ENCODE results near the gene LRRTM2.
"Not testable (repeated sequence)": the region's sequence is repeated elsewhere in the genome, so short reads cannot be mapped to it uniquely, and the experiment has no call there.

The LRRTM2 gene, protein sequence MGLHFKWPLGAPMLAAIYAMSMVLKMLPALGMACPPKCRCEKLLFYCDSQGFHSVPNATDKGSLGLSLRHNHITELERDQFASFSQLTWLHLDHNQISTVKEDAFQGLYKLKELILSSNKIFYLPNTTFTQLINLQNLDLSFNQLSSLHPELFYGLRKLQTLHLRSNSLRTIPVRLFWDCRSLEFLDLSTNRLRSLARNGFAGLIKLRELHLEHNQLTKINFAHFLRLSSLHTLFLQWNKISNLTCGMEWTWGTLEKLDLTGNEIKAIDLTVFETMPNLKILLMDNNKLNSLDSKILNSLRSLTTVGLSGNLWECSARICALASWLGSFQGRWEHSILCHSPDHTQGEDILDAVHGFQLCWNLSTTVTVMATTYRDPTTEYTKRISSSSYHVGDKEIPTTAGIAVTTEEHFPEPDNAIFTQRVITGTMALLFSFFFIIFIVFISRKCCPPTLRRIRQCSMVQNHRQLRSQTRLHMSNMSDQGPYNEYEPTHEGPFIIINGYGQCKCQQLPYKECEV

DNA sequence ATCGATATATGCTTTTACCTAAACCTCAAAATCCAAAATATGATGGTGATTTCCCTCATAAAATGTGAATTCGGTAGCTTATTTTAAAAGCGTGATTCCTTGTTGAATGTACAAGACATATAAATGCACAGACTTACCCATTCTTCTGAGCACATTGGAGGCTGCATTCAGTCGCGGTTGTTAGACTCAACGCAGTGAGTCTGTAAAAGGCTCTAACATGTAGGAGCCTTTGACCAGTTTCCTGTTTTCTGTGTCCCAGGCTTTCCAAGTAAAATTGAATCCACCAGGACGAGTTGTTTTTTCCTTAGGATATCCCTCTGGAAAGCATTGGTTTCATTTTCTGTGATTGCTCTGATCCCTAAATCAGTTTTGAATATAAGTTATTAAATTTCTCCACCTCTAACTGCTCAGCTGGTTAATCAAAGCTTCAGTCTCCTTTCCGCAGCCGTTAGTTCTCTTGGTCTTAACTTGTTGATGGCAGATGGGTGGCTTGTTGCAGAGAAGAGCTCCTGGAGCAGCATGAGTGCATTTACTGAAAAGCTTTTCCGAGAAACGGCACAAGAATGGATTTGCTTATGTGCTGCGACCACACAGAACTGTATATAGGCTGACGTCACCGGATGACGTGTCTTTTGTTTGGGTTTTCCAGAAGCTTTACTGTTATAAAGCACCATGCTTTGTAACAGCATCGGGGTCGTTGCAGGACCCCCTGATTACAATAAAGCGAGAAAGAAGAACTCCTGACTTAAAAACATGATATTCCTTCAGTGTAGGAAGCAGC lies at the start of gene LRRTM2:
Gene LRRTM2, minus strand, starts transcription at position 565 of the 781 bp plus-strand sequence. Its CDS starts 424 bp downstream, at position 141.
- no peak for DNase-seq

DNA sequence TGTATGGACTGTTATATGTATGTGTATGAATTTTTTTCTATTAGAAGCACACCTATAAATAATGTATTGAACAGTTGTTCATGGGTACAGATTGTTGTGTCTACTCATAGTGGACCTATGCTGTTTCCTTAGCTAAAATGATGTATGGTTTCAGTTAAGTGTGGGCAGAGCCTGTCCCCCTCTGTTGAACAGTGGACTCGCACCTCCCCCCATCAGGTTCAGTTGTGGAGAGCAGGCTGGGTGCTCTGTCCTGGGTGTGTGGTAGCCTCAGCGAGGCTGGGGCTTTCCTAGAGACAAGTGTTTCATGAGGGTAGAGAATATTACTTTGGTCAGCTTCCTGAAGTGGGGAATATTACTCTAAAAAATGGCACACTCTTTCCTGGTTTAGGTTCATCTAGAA lies 47.4 kb upstream of the LRRTM2 start:
- no peak for DNase-seq

DNA sequence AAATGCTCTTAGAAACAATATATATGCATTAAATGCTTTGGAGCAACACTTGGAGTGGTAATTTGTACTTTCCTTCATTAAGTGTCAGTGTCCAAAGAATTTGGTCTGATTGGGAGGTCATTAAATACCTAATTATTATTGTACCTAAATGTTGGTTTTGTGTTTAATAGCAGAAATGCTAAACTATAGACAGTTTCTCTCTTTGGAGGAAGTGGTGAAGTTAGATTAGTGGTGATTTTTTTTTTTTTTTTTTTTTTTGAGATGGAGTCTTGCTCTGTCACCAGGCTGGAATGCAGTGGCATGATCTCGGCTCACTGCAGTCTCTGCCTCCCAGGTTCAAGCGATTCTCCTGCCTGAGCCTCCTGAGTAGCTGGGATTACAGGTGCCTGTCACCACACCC lies 46.2 kb upstream of the LRRTM2 start:
- not testable (repeated sequence) for DNase-seq

GRCh38 chr5:138920181-138920580 lies 45.0 kb upstream of the LRRTM2 start:
- no peak for DNase-seq

DNA sequence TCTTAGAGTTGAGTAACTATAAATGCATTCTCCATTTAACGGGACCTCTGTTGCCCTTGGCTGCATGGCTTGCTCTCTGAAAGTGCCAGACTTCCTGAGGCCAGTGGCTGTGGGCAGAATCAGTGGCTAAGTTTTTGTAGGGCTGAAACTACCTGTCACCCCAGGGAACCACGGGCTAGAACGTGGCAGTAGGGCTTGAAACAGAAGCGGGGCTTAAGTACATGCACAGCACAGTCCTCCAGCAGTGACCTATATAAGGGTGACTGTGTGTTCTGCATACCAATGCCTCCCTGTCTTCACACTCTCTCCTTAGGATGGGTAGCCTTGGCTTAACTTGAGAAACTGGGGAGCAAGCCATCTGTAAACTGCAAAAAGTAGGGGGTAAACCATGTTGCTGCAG lies 43.6 kb upstream of the LRRTM2 start:
- DNase-seq = no peak

DNA sequence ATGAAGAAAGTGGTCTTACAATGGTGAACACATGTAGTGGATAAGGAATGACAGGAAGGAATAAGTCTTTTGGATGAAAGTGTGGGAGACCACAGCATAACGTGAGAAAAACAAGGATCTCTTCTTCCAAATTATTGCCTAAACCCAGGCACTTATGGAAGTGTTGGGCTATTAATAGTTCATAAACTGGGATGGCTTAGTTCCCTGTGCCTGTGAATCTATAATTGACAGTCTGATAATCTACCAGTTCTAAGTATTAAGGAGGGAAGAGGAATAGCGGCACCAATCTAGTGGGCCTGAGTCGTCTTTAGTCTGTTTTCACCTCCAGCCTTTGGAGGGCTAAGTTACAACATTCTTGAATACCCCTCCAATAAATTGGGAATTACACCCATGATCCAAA lies 39.2 kb upstream of the LRRTM2 start:
- no peak for DNase-seq

- no peak for DNase-seq
Observed at GRCh38 chr5:138913773-138914172, 38.6 kb upstream of the LRRTM2 start.

GRCh38 chr5:138912093-138912492 lies 37.0 kb upstream of the LRRTM2 start:
- DNase-seq = no peak

DNA sequence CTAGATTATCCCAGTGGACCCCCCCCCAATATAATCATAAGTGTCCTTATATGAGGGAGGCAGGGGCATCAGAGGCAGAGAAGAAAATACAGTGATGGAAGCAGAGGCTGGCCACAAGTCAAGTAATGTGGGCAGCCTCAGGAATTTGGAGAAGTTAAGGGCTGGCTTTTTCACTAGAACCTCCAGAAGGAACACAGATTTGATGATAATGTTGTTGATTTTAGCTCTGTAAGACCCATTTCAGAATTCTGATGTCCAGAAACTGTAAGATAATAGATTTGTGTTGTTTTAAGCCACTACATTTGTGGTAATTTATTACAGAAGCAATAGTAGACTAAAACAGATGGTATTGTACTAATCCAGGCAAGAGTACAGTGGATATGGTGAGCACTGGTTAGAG lies 36.3 kb upstream of the LRRTM2 start:
- no peak for DNase-seq

- no peak for DNase-seq
Observed at GRCh38 chr5:138910546-138911185, 35.5 kb upstream of the LRRTM2 start.

DNA sequence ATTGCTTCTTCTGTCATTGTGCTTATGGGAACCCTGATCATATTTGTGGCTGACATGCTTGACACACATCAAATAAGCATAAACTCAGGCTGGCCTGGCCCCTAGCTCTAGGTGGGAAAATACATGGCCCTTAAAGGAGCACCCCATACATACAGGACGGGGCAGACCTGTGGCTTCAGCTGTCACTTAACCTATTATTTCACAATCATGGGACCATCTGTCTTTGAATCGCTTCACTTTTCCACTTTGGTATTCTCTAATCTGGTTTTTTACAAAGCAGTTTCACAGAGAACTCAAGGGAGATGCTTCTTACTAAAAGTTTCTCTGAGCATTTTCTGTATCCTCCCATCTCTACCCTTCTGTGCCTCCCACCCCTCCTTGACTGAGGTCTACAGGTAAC lies 34.6 kb upstream of the LRRTM2 start:
- no peak for DNase-seq

GRCh38 chr5:138905541-138905940 lies 30.4 kb upstream of the LRRTM2 start:
- no peak for DNase-seq

- no peak for DNase-seq
Observed at GRCh38 chr5:138903130-138903775, 28.1 kb upstream of the LRRTM2 start.

- no peak for DNase-seq
Observed at GRCh38 chr5:138901716-138902115, 26.6 kb upstream of the LRRTM2 start.

GRCh38 chr5:138900281-138900965 lies 25.3 kb upstream of the LRRTM2 start:
- peak; percentile 12 for DNase-seq

DNA sequence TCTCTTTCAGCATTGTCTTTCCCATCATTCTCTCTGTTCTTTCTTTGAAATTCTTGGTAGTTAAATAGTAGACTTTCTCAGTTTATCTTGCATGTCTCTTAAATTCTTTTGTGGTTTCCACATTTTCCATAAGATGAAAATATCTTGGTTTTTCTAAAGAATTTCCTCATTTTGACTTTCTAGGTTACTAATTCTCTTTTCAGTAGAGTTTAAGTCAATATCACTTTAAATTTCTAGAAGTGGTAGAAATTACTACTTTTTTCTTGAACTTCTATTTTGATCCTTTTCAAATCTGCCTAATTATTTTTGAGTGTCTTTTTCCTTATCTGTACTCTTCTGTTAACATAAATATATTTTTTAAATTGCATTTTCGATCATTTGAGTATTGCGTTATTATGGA lies 23.6 kb upstream of the LRRTM2 start:
- DNase-seq = no peak

GRCh38 chr5:138898299-138898698 lies 23.2 kb upstream of the LRRTM2 start:
- DNase-seq = no peak

DNA sequence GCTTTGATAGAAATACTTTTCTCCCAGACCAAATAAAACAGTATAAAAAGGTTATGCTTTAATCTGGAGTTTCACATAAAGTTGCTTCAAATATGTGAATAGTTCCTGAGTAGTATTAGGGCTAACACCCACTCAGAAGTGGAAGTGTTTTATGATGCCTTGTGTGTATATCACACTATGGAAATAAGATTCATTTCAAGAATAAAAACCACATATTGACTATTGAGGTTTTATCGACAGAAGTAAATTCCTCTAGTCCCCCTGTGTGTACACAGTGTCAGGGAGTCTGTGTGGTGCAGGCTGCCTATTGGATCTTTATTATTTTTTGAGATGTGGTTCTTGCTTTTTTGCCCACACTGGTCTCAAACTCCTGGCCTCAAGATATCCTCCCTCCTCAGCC lies 20.8 kb upstream of the LRRTM2 start:
- DNase-seq = no peak

- no peak for DNase-seq
Observed at GRCh38 chr5:138890644-138891043, 15.5 kb upstream of the LRRTM2 start.

DNA sequence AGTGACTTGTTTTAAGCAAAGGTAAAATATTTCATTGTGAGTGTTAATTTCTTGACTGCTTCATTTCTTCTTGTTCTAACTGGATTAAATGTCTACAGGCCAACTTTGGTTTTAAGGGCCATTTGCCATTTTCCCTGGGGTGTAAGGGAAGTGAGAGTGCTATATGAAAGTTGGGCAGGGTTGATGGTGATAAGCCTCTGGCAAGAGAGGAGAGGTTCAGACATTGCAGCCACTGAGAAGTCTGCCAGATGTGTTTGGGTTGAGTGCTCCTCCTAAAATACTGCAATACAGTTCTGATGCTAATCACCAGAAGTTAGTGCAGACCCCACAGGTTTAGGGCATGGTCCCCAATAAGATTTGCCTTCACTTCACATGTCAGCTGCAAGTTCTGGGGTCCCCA lies 14.9 kb upstream of the LRRTM2 start:
- no peak for DNase-seq

DNA sequence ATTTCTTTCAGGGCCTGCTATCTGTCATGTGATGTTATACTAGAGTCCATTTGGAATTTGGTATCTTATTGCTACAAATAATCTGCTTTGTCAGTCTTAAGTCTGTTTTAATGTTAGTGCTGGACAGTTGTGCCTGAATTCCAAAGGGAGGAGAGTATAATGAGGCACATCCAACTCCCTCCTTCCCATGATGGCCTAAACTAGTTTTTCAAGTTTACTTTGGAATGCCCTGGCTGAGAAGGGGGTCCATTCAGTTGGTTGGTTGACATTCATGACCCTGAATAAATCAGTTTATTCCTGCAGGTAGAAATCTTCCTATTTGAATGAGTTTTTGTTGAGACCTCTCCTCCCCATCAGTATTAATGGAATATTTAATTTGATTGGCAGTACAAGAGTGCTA lies 9.4 kb upstream of the LRRTM2 start:
- DNase-seq = no peak

DNA sequence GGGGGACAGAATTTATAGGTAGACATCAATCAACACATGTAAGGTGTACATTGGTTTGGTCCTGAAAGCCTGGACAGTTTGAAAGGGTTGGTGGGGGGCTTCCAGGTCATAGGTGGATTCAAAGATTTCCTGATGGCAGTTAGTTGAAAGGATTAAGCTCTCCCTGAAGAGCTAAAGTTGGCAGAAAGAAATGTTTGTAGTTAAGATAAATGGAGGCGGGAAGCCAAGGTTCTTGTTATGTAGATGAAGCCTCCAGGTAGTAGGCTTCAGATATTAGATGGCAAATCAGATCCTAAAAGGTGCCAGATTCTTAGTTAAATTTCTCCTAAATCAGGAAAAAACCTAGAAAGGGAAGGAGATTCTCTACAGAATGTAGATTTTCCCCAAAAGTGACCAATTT lies 9.0 kb upstream of the LRRTM2 start:
- no peak for DNase-seq

Data from hematopoietic multipotent progenitor cell treated with erythropoietin and hydrocortisone succinate and interleukin-3 and kit ligand, for 4 days (in vitro differentiated cells).